ENCODE data around the gene G6PC1.
"Not testable (repeated sequence)": the region's sequence is repeated elsewhere in the genome, so short reads cannot be mapped to it uniquely, and the experiment has no call there.

G6PC1 gene

DNA sequence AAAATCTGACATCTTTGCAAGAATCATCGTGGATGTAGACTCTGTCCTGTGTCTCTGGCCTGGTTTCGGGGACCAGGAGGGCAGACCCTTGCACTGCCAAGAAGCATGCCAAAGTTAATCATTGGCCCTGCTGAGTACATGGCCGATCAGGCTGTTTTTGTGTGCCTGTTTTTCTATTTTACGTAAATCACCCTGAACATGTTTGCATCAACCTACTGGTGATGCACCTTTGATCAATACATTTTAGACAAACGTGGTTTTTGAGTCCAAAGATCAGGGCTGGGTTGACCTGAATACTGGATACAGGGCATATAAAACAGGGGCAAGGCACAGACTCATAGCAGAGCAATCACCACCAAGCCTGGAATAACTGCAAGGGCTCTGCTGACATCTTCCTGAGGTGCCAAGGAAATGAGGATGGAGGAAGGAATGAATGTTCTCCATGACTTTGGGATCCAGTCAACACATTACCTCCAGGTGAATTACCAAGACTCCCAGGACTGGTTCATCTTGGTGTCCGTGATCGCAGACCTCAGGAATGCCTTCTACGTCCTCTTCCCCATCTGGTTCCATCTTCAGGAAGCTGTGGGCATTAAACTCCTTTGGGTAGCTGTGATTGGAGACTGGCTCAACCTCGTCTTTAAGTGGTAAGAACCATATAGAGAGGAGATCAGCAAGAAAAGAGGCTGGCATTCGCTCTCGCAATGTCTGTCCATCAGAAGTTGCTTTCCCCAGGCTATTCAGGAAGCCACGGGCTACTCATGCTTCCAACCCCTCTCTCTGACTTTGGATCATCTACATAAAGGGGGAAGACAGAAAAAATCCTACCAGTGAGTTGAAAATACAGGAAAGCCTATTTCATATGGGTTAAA lies at the start of gene G6PC1:
TSS of gene G6PC1 (plus strand) at position 340 of the 872 bp plus-strand sequence. CDS start at position 418, 78 bp downstream.
- DNase-seq (ENCODE audit: low read depth in 2 of 2), result no peak

DNA sequence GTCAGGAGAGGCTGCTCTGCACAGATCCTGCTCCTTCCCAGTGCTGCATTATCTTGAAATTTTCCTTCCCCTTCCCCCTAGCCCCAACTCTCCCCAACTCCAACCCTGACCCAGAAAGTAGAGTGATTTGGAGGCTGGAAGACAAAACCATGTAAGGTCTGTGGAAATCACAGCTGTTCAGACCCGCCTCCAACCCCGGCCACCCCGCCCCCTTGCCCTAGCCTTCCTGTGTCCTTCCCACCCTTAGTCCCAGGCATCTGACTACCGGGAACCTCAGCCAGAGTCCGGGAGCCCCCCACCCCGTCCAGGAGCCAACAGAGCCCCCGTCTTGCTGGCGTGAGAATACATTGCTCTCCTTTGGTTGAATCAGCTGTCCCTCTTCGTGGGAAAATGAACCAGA lies 49.6 kb upstream of the G6PC1 start, which contains the start of gene AOC3:
TSS of gene AOC3 (plus strand) at position 246 of the 400 bp plus-strand sequence. CDS start at position 391, 145 bp downstream.
- no peak for DNase-seq (ENCODE audit: low read depth in 2 of 2)

GRCh38 chr17:42851371-42852240 lies 49.0 kb upstream of the G6PC1 start:
- DNase-seq (ENCODE audit: low read depth in 2 of 2), result not testable (repeated sequence)

DNA sequence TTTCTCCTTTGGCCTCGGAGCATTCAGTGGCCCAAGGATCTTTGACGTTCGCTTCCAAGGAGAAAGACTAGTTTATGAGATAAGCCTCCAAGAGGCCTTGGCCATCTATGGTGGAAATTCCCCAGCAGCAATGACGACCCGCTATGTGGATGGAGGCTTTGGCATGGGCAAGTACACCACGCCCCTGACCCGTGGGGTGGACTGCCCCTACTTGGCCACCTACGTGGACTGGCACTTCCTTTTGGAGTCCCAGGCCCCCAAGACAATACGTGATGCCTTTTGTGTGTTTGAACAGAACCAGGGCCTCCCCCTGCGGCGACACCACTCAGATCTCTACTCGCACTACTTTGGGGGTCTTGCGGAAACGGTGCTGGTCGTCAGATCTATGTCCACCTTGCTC lies 48.2 kb upstream of the G6PC1 start:
- no peak for DNase-seq (ENCODE audit: low read depth in 2 of 2)

GRCh38 chr17:42853004-42853403 lies 47.6 kb upstream of the G6PC1 start:
- no peak for DNase-seq (ENCODE audit: low read depth in 2 of 2)

GRCh38 chr17:42853597-42853967 lies 47.0 kb upstream of the G6PC1 start:
- no peak for DNase-seq (ENCODE audit: low read depth in 2 of 2)

GRCh38 chr17:42853968-42854790 lies 46.4 kb upstream of the G6PC1 start:
- DNase-seq (ENCODE audit: low read depth in 2 of 2), result no peak

DNA sequence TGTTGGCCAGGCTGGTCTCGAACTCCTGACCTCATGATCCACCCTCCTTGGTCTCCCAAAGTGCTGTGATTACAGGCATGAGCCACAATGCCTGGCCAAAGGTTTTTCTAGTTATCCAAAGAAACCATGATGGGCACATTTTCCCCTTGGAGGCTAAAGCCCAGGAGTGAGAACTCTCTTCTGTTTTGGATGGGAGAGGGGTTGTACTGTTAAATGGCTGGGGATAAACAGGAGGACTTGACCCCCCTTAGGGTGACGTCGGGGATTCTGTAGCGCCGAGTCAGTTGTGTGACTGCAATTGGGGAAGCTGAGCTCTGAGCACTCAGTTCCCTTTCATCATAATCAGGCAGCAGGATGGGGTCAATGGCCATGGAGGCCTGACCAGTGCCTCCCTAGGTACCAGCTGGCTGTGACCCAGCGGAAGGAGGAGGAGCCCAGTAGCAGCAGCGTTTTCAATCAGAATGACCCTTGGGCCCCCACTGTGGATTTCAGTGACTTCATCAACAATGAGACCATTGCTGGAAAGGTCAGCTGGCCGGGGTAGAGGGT lies 45.5 kb upstream of the G6PC1 start:
- DNase-seq (ENCODE audit: low read depth in 2 of 2), result no peak

GRCh38 chr17:42856093-42856492 lies 44.5 kb upstream of the G6PC1 start:
- not testable (repeated sequence) for DNase-seq (ENCODE audit: low read depth in 2 of 2)

- DNase-seq (ENCODE audit: low read depth in 2 of 2), result not testable (repeated sequence)
Observed at GRCh38 chr17:42856516-42856915, 44.1 kb upstream of the G6PC1 start.

DNA sequence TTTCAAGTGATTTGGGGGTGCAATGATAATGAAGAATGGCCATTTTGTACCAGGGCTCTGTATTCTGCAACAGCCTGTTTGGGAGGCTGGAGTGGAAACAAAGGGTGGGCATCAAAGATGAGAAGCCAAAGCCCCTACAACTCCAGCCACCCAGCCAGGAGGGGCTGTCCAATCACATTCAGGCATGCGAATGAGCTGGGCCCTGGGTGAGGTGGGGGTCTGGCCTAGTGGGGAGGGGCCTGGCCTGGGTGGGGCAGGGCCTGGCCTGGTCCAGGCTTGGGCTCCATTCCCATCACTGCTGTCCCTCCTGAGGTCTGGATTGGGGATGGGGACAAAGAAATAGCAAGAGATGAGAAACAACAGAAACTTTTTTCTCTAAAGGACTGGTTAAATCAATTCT lies 43.2 kb upstream of the G6PC1 start:
- no peak for DNase-seq (ENCODE audit: low read depth in 2 of 2)

- DNase-seq (ENCODE audit: low read depth in 2 of 2), result no peak
Observed at GRCh38 chr17:42865638-42866094, 34.9 kb upstream of the G6PC1 start.

DNA sequence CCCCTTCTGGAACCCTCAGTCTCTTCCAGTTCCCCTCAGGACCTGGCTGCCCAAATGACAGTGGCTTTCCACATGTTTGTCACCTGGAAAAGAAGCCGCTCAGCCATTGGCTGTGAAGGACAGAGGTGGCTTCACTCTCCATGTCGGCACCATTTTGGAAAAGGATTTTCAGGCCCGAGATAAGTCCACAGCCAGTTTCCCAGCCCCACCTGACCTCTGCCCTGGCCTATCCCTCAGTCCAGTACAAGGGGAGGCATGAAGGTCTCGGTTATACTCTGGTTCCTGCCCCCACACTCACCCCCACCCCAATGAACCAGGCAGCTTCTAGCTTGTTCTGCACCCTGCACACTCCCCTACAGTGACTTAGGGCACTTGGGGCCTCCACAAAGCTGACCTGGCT lies 34.4 kb upstream of the G6PC1 start:
- DNase-seq (ENCODE audit: low read depth in 2 of 2), result no peak

- DNase-seq (ENCODE audit: low read depth in 2 of 2), result no peak
Observed at GRCh38 chr17:42866631-42867575, 33.7 kb upstream of the G6PC1 start.

- DNase-seq (ENCODE audit: low read depth in 2 of 2), result not testable (repeated sequence)
Observed at GRCh38 chr17:42867694-42868261, 32.8 kb upstream of the G6PC1 start.

DNA sequence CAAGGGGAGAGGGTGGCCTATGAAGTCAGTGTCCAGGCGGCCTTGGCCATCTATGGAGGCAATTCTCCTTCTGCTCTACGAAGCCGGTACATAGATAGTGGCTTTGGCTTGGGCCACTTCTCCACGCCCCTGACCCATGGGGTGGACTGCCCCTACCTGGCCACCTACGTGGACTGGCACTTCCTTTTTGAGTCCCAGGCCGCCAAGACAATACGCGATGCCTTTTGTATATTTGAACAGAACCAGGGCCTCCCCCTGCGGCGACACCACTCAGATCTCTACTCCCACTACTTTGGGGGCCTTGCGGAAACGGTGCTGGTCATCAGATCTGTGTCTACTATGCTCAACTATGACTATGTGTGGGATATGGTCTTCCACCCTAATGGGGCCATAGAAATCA lies 32.3 kb upstream of the G6PC1 start:
- no peak for DNase-seq (ENCODE audit: low read depth in 2 of 2)

- DNase-seq (ENCODE audit: low read depth in 2 of 2), result no peak
Observed at GRCh38 chr17:42871647-42872046, 29.0 kb upstream of the G6PC1 start.

DNA sequence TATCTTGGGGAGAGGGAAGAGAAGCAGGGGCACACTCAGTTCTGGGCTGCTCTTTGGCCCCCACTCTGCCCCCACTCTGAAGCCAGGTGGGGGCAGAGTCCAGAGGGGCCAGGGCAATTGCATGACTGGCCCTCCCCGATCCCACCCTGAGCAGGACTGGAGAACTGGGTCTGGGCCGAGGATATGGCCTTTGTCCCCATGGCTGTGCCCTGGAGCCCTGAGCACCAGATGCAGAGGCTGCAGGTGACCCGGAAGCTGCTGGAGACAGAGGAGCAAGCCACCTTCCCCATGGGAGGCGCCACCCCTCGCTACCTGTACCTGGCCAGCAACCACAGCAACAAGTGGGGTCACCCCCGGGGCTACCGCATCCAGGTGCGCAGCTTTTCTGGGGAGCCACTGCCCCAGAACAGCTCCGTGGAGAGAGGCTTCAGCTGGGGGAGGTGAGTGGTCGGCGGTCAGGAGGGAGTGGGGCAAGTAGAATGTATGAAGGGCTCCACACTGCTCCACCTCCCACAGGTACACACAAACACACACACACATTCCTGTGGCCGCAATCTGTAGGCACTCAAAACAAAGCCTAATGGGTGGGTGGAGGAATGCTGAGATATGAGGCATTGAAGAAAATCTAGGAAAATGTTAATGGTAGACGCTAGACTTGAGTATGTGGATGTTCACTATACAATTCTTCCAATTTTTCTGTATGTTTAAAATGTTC lies 28.2 kb upstream of the G6PC1 start:
- no peak for DNase-seq (ENCODE audit: low read depth in 2 of 2)

DNA sequence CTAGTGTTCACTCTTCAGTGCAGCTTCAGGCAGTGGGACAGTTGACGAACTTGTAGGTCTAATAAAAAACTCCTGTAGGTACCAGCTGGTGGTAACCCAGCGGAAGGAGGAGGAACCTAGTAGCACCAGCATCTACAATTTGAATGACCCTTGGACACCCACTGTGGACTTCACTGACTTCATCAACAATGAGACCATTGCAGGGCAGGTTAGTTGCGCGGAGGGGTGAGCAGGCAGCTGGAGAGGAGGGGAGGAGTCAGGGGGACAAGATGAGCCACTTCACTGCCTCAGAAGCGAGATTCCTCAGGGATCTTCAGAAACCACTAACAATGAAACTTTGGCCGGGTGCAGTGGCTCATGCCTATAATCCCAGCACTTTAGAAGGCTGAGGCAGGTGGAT lies 27.3 kb upstream of the G6PC1 start:
- no peak for DNase-seq (ENCODE audit: low read depth in 2 of 2)
